Measurements from ENCODE around the gene TBL1XR1. TPM values are rescaled to one million over a fixed set of nuclear protein-coding genes. Genes with fewer than 3 reads are reported as not detected.
"Not testable (repeated sequence)": the region's sequence is repeated elsewhere in the genome, so short reads cannot be mapped to it uniquely, and the experiment has no call there.

The TBL1XR1 gene
- total and polyA plus RNA-seq, 9 donors, result 54.1 to 94.2 (median 72.4) TPM

GRCh38 chr3:177188325-177188724, 9.0 kb downstream of the TBL1XR1 start:
- H3K4me1 ChIP-seq (ENCODE audit: control insufficient read depth, insufficient read depth, low read length); H3K9me3 ChIP-seq (replicated peaks; ENCODE audit: control insufficient read depth, low read depth, low read length); DNase-seq; H3K27me3 ChIP-seq (ENCODE audit: control insufficient read depth, insufficient read depth, low read length); H3K27ac ChIP-seq (ENCODE audit: low read length); H3K4me3 ChIP-seq (ENCODE audit: low read length); H3K36me3 ChIP-seq (ENCODE audit: control insufficient read depth, insufficient read depth, low read length): not testable (repeated sequence)
- WGBS (ENCODE audit: insufficient coverage), result no CpG with 5 or more reads among the region's 4 CpGs

DNA sequence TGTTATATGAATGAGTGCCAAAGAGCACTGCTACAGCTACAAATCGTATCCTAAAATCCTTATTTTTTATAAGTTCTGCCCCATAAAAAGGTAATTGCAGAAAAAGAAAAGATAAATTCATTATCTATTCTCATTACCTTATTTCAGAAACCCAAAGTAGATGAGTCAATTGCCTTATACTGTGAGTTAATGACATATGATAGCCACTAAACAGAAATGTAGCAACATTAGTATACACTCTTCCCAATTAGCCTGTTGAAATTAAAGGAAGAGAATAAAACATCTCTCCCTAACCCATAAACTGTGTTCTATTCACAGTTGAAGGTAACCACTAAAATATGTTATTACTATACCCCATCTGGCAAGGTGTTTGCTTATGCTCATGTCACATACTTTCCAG, 11.0 kb downstream of the TBL1XR1 start:
- Histone ChIP-seq H3K36me3 (ENCODE audit: control insufficient read depth, insufficient read depth, low read length) (no peaks in the 10 kb centered on the region), H3K4me1 (ENCODE audit: control insufficient read depth, insufficient read depth, low read length) (peaks cover 4% of the 10 kb centered on the region), H3K4me3 (ENCODE audit: low read length) (no peak overlapping the region), H3K27me3 (ENCODE audit: control insufficient read depth, insufficient read depth, low read length) (no peaks in the 10 kb centered on the region), H3K9me3 (replicated peaks; ENCODE audit: control insufficient read depth, low read depth, low read length) (no peaks in the 10 kb centered on the region), H3K27ac (ENCODE audit: low read length) (no peak overlapping the region)
- WGBS (ENCODE audit: insufficient coverage), result no CpG with 5 or more reads among the region's 1 CpG
- DNase-seq, result no peak

DNA sequence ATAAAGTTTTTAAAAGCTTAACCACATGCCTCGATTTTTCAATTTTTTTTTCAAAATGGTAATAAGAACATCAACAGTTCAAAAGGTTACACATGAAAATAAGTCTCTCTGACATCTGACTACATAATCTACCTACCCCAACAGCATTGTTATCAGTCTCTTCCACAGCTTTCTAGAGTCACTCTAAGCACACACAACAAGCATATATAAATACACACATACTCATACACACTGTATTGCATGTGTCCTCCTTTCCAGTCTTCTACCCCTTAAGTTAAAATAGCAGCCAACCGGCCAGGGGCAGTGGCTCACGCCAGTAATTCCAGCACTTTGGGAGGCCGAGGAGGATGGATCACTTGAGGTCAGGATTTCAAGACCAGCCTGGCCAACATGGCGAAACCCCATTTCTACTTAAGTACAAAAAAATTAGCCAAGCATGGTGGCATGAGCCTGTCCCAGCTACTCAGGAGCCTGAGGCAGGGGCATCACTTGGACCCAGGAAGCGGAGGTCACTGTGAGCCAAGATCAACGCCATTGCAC, 12.2 kb downstream of the TBL1XR1 start:
- H3K27ac ChIP-seq (ENCODE audit: low read length), result no peak overlapping the region
- H3K36me3 ChIP-seq (ENCODE audit: control insufficient read depth, insufficient read depth, low read length), result no peaks in the 10 kb centered on the region
- WGBS (ENCODE audit: insufficient coverage), result 71% methylated on average over 4 of the region's 7 CpGs
- H3K9me3 ChIP-seq (replicated peaks; ENCODE audit: control insufficient read depth, low read depth, low read length), result no peaks in the 10 kb centered on the region
- H3K4me1 ChIP-seq (ENCODE audit: control insufficient read depth, insufficient read depth, low read length), result peaks cover 4% of the 10 kb centered on the region
- DNase-seq, result no peak
- H3K27me3 ChIP-seq (ENCODE audit: control insufficient read depth, insufficient read depth, low read length), result no peaks in the 10 kb centered on the region
- no peak overlapping the region for H3K4me3 ChIP-seq (ENCODE audit: low read length)

DNA sequence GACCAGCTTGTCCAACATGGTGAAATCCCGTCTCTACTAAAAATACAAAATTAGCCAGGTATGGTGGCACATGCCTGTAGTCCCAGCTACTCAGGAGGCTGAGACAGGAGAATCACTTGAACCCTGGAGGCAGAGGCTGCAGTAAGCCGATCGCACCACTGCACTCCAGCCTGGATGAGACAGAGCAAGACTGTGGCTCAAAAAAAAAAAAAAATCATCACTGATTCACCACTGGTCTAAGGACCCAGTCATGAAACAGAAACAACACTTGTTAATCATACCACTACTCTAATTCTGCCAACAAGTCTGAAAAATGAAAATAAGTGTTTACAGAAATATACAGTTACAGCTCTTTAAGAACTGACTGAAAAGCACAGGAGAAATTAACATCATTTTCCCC, 12.7 kb downstream of the TBL1XR1 start:
- WGBS (ENCODE audit: insufficient coverage), result 92% methylated on average over 2 of the region's 3 CpGs
- not testable (repeated sequence) for H3K27ac ChIP-seq (ENCODE audit: low read length); H3K9me3 ChIP-seq (replicated peaks; ENCODE audit: control insufficient read depth, low read depth, low read length); H3K36me3 ChIP-seq (ENCODE audit: control insufficient read depth, insufficient read depth, low read length); DNase-seq; H3K4me3 ChIP-seq (ENCODE audit: low read length); H3K4me1 ChIP-seq (ENCODE audit: control insufficient read depth, insufficient read depth, low read length); H3K27me3 ChIP-seq (ENCODE audit: control insufficient read depth, insufficient read depth, low read length)

GRCh38 chr3:177182352-177182751, 14.9 kb downstream of the TBL1XR1 start:
- WGBS (ENCODE audit: insufficient coverage), result no CpG with 5 or more reads among the region's 1 CpG
- no peak overlapping the region for H3K27ac ChIP-seq (ENCODE audit: low read length)
- no peaks in the 10 kb centered on the region for H3K27me3 ChIP-seq (ENCODE audit: control insufficient read depth, insufficient read depth, low read length)
- H3K4me3 ChIP-seq (ENCODE audit: low read length), result no peak overlapping the region
- H3K36me3 ChIP-seq (ENCODE audit: control insufficient read depth, insufficient read depth, low read length), result no peaks in the 10 kb centered on the region
- DNase-seq, result no peak
- H3K4me1 ChIP-seq (ENCODE audit: control insufficient read depth, insufficient read depth, low read length), result peaks cover 4% of the 10 kb centered on the region
- no peaks in the 10 kb centered on the region for H3K9me3 ChIP-seq (replicated peaks; ENCODE audit: control insufficient read depth, low read depth, low read length)

DNA sequence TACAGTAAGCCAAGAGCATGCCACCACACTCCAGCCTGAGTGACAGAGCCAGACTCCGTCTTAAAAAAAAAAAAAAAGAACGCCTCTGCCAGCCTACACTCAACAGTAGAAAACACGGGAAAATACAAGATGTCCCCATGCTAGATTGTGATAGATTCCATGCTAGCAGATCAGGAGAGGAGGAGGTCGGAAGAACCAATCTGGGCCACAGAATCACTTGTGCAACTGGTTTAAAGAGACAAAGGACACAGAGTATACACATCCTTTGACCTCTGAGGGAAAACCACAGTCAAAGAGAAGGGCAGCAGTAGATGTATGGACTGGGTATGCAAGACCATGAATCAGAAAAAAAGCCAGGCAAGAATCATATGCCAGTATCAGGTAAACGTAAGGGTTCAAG, 15.9 kb downstream of the TBL1XR1 start:
- no peak overlapping the region for H3K4me3 ChIP-seq (ENCODE audit: low read length)
- no CpG with 5 or more reads among the region's 5 CpGs for WGBS (ENCODE audit: insufficient coverage)
- H3K9me3 ChIP-seq (replicated peaks; ENCODE audit: control insufficient read depth, low read depth, low read length), result no peaks in the 10 kb centered on the region
- no peak overlapping the region for H3K27ac ChIP-seq (ENCODE audit: low read length)
- H3K36me3 ChIP-seq (ENCODE audit: control insufficient read depth, insufficient read depth, low read length), result peaks cover 2% of the 10 kb centered on the region
- DNase-seq, result no peak
- peaks cover 4% of the 10 kb centered on the region for H3K4me1 ChIP-seq (ENCODE audit: control insufficient read depth, insufficient read depth, low read length)
- H3K27me3 ChIP-seq (ENCODE audit: control insufficient read depth, insufficient read depth, low read length), result no peaks in the 10 kb centered on the region

DNA sequence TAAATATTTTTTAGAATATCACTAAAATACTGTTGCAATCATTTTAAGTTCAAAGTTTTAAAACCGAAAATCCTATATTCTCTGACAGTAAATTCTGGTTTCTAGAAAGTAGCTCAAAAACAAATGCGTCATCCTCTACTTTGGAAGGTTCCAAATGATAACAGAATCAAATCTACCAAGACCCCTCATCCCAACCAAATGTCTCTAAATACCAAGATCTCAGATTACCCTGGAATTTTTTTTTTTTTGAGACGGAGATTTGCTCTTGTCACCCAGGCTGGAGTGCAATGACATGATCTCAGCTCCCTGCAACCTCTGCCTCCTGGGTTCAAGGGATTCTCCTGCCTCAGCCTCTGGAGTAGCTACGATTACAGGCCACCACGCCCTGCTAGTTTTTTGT, 16.8 kb downstream of the TBL1XR1 start:
- Histone ChIP-seq H3K4me3 (ENCODE audit: low read length) (no peak overlapping the region), H3K4me1 (ENCODE audit: control insufficient read depth, insufficient read depth, low read length) (peaks cover 4% of the 10 kb centered on the region), H3K36me3 (ENCODE audit: control insufficient read depth, insufficient read depth, low read length) (peaks cover 2% of the 10 kb centered on the region), H3K27me3 (ENCODE audit: control insufficient read depth, insufficient read depth, low read length) (no peaks in the 10 kb centered on the region), H3K9me3 (replicated peaks; ENCODE audit: control insufficient read depth, low read depth, low read length) (no peaks in the 10 kb centered on the region), H3K27ac (ENCODE audit: low read length) (no peak overlapping the region)
- DNase-seq, result no peak
- WGBS (ENCODE audit: insufficient coverage), result 93% methylated on average over 2 of the region's 5 CpGs

GRCh38 chr3:177179281-177180067, 17.8 kb downstream of the TBL1XR1 start:
- H3K36me3 ChIP-seq (ENCODE audit: control insufficient read depth, insufficient read depth, low read length), result peaks cover 2% of the 10 kb centered on the region
- no peaks in the 10 kb centered on the region for H3K27me3 ChIP-seq (ENCODE audit: control insufficient read depth, insufficient read depth, low read length)
- no peaks in the 10 kb centered on the region for H3K9me3 ChIP-seq (replicated peaks; ENCODE audit: control insufficient read depth, low read depth, low read length)
- WGBS (ENCODE audit: insufficient coverage), result 80% methylated on average over 2 of the region's 10 CpGs
- H3K4me3 ChIP-seq (ENCODE audit: low read length), result no peak overlapping the region
- DNase-seq, result no peak
- peaks cover 4% of the 10 kb centered on the region for H3K4me1 ChIP-seq (ENCODE audit: control insufficient read depth, insufficient read depth, low read length)
- H3K27ac ChIP-seq (ENCODE audit: low read length), result no peak overlapping the region

GRCh38 chr3:177177749-177178221, 19.5 kb downstream of the TBL1XR1 start:
- Histone ChIP-seq H3K27ac (ENCODE audit: low read length) (no peak overlapping the region), H3K27me3 (ENCODE audit: control insufficient read depth, insufficient read depth, low read length) (no peaks in the 10 kb centered on the region), H3K9me3 (replicated peaks; ENCODE audit: control insufficient read depth, low read depth, low read length) (no peaks in the 10 kb centered on the region), H3K4me3 (ENCODE audit: low read length) (no peak overlapping the region), H3K36me3 (ENCODE audit: control insufficient read depth, insufficient read depth, low read length) (peaks cover 2% of the 10 kb centered on the region), H3K4me1 (ENCODE audit: control insufficient read depth, insufficient read depth, low read length) (peaks cover 2% of the 10 kb centered on the region)
- no peak for DNase-seq
- WGBS (ENCODE audit: insufficient coverage), result 65% methylated on average over 4 of the region's 8 CpGs

GRCh38 chr3:177174607-177175170, 22.6 kb downstream of the TBL1XR1 start:
- Histone ChIP-seq H3K4me1 (ENCODE audit: control insufficient read depth, insufficient read depth, low read length) (peaks cover 2% of the 10 kb centered on the region), H3K4me3 (ENCODE audit: low read length) (no peak overlapping the region), H3K36me3 (ENCODE audit: control insufficient read depth, insufficient read depth, low read length) (peaks cover 11% of the 10 kb centered on the region), H3K9me3 (replicated peaks; ENCODE audit: control insufficient read depth, low read depth, low read length) (no peaks in the 10 kb centered on the region), H3K27ac (ENCODE audit: low read length) (no peak overlapping the region), H3K27me3 (ENCODE audit: control insufficient read depth, insufficient read depth, low read length) (no peaks in the 10 kb centered on the region)
- no peak for DNase-seq
- 26% methylated on average over 4 of the region's 5 CpGs for WGBS (ENCODE audit: insufficient coverage)

Data from muscle of leg (tissue), 11 donors.